GM19468 (cell line): Measurements from ENCODE around the gene SLC1A2.

Experiments used
- ATAC-seq: cut with Tn5 transposase; IDR thresholded peaks from one replicate; pipeline ENCODE4 v1.9.1; 2021; ENCODE audit warnings: mild to moderate bottlenecking, moderate library complexity, moderate number of reproducible peaks; ENCODE audit not compliant: unreplicated experiment; ENCODE audit errors: extremely low read depth

The SLC1A2 gene

GRCh38 chr11:35285471-35285870 lies 133.9 kb downstream of the SLC1A2 start:
- ATAC-seq = no peak

GRCh38 chr11:35282221-35282882 lies 137.0 kb downstream of the SLC1A2 start:
- ATAC-seq = no peak

GRCh38 chr11:35281169-35281688 lies 138.1 kb downstream of the SLC1A2 start:
- ATAC-seq = no peak

- no peak for ATAC-seq
These were observed 138.6 kb downstream of the SLC1A2 start for GRCh38 chr11:35280727-35281126.

GRCh38 chr11:35277827-35278226 lies 141.5 kb downstream of the SLC1A2 start:
- ATAC-seq = no peak

GRCh38 chr11:35276396-35277145 lies 142.8 kb downstream of the SLC1A2 start:
- no peak for ATAC-seq

GRCh38 chr11:35275786-35276170 lies 143.6 kb downstream of the SLC1A2 start:
- ATAC-seq = no peak

- ATAC-seq = no peak
These were observed 144.2 kb downstream of the SLC1A2 start for GRCh38 chr11:35274909-35275785.

GRCh38 chr11:35272391-35272902 lies 146.9 kb downstream of the SLC1A2 start:
- ATAC-seq = peak; percentile 76

GRCh38 chr11:35271031-35271430 lies 148.3 kb downstream of the SLC1A2 start:
- no peak for ATAC-seq

GRCh38 chr11:35270342-35270741 lies 149.0 kb downstream of the SLC1A2 start:
- no peak for ATAC-seq

- no peak for ATAC-seq
These were observed 151.9 kb downstream of the SLC1A2 start for GRCh38 chr11:35267504-35267903.

GRCh38 chr11:35265755-35266454 lies 153.5 kb downstream of the SLC1A2 start:
- no peak for ATAC-seq

- ATAC-seq = no peak
These were observed 156.6 kb downstream of the SLC1A2 start for GRCh38 chr11:35262735-35263134.

- no peak for ATAC-seq
These were observed 157.3 kb downstream of the SLC1A2 start for GRCh38 chr11:35262056-35262455.

- no peak for ATAC-seq
These were observed 158.2 kb downstream of the SLC1A2 start for GRCh38 chr11:35261197-35261596.

GRCh38 chr11:35260342-35260985 lies 158.9 kb downstream of the SLC1A2 start:
- no peak for ATAC-seq

- no peak for ATAC-seq
These were observed 159.8 kb downstream of the SLC1A2 start for GRCh38 chr11:35259529-35259928.

GRCh38 chr11:35257281-35257680 lies 162.1 kb downstream of the SLC1A2 start:
- ATAC-seq = peak; percentile 93
